GM19397 (cell line): Measurements from ENCODE around the gene ANKH.
"Not testable (repeated sequence)": the region's sequence is repeated elsewhere in the genome, so short reads cannot be mapped to it uniquely, and the experiment has no call there.

Experiments used
- ATAC-seq: cut with Tn5 transposase; IDR thresholded peaks from one replicate; pipeline ENCODE4 v1.9.1; 2021; ENCODE audit warnings: mild to moderate bottlenecking, moderate library complexity; ENCODE audit not compliant: unreplicated experiment

The ANKH gene

DNA sequence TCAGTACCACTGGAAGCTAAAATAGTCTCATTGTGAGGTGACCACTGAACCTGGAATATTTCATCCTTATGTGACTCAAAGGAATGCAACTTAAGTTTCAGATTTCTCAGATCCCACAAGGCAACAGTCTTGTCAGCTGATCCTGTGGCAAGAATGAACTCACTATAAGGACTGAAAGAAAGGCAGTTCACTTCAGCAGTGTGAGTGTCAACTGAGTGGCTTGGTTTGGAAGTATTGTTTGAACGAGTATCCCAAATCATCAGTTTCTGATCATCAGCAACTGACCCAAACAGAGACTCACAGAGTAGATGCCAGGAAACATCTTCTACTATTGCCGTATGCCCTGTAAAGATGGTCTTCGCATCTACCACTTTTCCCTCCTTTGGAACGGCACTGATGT lies 74.2 kb downstream of the ANKH start:
- ATAC-seq, result not testable (repeated sequence)

- ATAC-seq, result no peak
Observed at GRCh38 chr5:14794583-14795230, 76.9 kb downstream of the ANKH start.

GRCh38 chr5:14793851-14794250 lies 77.7 kb downstream of the ANKH start:
- ATAC-seq, result no peak

- ATAC-seq, result no peak
Observed at GRCh38 chr5:14790911-14791310, 80.7 kb downstream of the ANKH start.

- no peak for ATAC-seq
Observed at GRCh38 chr5:14790220-14790619, 81.4 kb downstream of the ANKH start.

DNA sequence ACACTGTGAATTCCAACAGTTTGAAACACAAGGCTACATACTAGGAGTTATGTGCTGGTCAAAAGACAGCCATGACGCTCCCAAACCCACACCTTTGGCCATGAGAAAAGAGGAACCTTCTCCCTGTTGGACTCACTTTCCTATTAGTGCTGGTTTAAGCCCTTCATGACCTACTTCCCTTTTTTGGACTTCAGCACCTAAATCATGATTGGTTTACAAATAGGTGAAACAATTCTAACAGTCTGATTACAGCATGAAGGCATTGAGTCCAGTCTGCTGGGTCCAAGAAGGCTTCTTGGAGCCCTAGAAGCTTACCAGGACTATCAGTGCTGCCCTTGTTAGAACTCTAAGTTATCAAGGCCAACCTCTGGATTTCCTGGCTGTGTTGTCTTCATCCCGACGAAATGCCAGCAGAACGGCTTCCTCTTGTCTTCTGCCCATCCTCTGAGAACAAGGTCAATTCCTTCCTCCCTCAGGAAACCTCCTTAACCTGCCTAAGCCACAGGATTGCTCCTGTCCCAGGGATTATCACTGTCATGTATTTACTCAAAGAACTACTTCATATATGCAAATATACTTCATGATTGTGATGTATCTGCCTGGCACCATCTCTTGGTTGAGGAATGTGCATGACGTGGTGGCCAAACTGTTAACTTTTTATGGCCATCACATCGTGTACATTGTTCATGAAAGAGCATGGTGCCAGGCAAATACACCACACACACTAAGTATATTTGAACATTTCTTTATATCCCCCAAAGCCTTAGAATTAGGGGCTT lies 83.6 kb downstream of the ANKH start:
- ATAC-seq, result no peak

DNA sequence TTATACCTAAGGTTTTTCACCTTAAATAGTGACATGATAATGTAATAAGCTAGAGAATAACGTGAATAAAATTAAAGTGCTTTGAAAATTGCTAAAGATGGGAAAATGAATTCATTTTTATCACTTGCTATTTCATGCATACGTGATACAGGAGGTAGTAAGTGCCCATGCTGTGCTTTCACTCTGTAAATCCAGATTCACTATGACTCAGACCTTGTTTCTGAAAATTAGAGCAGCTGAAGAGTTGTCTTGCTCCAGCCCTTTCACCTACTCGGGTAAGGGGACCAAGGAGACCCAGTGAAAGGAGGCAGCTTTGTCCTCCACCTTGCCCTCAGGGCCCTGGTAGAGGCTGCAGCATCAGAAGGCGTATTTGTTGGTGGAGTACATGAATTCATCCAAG lies 87.9 kb downstream of the ANKH start:
- ATAC-seq, result no peak

- no peak for ATAC-seq
Observed at GRCh38 chr5:14782591-14782990, 89.0 kb downstream of the ANKH start.

GRCh38 chr5:14781106-14781505 lies 90.5 kb downstream of the ANKH start:
- no peak for ATAC-seq

DNA sequence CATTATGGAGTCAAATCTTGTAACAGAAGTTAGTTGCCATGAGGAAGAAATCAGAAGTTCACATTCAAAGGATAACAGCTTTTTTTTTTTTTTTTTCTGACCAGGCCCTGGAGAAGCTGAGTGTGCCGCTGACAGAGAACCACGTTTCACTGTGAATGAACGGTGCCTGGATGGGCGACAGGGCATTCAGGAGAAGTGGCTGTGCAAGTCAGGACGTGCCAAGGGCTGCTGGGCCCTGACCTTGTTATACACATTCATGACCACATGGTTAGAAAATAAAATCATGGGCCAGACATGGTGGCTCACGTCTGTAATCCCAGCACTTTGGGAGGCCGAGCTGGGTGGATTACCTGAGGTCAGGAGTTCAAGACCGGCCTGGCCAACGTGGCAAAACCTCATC lies 91.6 kb downstream of the ANKH start:
- no peak for ATAC-seq

- no peak for ATAC-seq
Observed at GRCh38 chr5:14778792-14779070, 92.8 kb downstream of the ANKH start.

GRCh38 chr5:14777932-14778791 lies 93.4 kb downstream of the ANKH start:
- no peak for ATAC-seq

DNA sequence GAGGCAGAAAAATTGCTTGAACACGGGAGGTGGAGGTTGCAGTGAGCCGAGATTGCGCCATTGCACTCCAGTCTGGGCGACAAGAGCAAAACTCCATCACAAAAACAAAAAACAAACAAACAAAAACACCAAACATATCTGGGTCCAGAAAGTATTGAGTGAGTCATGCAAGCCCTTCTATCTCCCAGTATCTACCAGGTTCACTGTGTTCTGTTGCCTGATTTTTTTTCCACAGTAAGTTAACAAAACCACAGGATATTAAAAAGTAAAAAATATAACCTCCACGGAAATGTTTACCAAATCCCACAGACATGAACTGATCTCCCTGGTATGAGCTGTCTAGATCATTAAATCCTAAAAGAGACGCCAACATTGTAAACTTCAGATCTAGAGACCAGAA lies 94.4 kb downstream of the ANKH start:
- no peak for ATAC-seq

- ATAC-seq, result no peak
Observed at GRCh38 chr5:14776602-14777001, 95.0 kb downstream of the ANKH start.

DNA sequence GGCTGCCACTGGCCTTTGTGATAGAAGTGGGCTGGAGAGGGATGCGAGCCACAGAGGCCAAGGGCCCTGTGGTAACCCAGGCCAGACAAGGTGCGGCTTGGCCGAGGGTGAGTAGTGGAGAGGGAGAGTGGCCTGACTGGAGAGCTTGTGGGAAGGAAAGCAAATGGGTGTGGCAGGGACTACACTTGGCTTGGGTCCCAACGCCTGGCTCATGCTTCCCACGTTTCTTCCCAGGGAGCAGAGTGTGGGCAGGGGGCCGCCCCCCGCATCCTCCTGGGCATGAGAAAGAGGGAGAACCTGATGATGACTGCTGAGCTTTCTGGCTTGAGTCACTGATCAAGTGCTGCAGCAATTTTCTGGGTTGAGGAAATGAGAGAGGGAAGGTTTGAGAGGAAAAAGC lies 95.7 kb downstream of the ANKH start:
- ATAC-seq, result no peak

DNA sequence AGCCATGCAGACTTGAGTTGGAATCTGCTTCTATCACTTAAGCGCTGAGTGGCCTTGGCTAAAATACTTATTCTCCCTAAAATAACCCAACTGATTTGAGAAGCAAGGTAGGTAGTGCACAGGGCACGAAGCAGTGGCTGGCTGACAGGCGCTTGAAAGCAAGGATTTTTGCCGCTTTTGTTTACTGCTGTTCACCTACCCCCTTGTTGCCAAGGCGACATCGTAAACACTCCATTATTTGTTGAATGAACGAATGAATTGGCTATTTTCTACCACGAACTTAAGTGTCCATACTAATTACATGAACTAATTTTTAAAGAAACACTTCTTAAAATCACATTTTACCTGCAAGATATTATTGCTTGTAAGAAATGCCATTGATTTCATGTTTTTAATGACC lies 98.0 kb downstream of the ANKH start:
- ATAC-seq, result no peak

- ATAC-seq, result no peak
Observed at GRCh38 chr5:14771972-14772371, 99.6 kb downstream of the ANKH start.

DNA sequence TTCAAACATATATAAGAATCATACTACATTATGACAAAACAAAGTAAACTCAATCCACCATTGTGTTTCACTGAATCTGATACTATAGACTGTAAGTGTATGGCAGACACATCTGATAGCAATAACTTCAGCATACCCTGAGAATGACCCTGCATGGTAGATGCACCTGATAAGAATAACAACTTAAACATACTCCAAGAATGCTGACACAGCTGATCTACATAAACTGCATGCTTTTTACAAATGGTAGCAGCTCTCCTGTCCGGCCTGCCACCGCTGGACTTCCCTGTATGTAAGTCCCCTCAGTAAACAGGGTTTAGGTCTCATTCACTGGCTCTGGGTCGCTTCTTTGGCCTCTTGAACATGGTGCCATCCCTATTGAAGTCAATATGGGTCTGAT lies 100.4 kb downstream of the ANKH start:
- ATAC-seq, result no peak

DNA sequence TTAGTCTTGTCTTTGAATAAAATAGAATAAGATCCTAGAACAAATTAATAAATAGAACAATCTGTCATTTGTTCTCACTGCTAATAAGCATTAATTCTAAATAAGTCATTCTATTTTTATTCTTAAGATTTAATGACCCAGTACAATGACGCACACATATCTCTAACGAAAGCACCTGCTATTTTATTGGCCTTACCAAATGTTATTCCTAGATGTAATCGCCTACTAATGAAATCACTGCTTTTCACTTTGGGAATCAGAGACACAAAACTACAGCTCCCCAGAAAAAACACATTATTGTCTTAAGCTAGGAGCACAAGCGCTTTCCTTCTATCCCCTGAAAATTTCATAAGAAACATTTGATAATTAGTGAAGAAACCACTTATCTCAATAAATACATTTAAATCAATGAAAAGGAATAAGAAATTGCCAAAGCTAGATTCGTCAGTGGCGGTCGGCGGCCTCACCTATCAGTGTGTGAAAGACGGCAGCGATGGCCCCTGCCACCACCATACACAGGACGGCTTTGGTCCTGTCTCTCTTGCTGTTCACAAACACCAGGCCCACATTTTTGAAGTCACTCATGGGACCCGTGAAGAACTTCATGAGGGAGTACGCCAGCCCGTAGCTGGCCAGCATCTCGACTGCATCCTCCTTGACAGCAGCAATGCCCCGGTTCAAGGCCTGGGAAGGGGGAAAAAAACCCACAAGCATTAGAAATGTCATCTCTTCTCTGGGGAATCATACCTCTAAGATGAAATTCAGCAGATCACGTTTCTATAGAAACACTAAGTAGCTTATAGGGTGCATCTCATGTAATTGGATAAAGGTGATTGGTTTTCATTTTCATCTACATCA lies 102.8 kb downstream of the ANKH start:
- no peak for ATAC-seq

GRCh38 chr5:14767735-14768507 lies 103.7 kb downstream of the ANKH start:
- ATAC-seq, result no peak
